ENCODE results near the gene USP19.

USP19 gene

GRCh38 chr3:49134471-49135265, 14.0 kb upstream of the USP19 start:
- DNase-seq (ENCODE audit: low spot score): peak; percentile 11

DNA sequence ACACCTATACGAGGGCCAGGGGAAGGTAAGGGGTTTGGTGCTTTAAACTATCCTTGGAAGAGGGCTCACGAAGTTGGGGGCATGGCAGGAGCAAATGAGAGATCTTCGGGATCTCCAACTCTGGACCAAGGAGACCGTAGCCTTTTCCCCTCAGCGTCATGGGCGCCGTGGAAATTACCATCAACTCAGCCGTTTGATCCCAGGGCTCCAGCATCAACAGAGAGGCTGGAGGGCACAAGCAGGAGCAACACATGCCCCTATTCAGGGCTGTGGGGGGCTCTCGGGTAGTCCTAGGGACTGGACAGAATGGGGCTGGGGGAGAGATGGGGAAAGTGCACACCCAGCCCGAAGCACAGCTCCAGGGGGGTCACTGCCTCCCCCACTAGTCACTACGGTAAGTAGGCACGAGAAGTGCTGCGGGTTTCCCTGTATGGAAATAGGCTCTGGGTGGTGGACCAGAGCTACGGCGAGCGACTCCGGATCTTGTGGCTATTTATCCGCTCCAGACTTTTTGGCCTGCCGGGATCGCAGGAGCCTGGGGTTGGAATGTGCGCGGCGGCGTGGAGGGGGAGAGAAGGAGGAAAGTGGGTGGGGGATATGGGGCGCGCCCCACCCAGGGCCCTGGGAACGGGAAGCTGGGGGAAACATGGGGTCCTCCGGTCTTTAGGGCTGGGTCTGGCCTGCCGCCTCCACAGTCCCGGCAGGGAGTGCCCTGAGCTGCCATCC, 12.8 kb upstream of the USP19 start:
- peak; percentile 94 for DNase-seq (ENCODE audit: low spot score)

DNA sequence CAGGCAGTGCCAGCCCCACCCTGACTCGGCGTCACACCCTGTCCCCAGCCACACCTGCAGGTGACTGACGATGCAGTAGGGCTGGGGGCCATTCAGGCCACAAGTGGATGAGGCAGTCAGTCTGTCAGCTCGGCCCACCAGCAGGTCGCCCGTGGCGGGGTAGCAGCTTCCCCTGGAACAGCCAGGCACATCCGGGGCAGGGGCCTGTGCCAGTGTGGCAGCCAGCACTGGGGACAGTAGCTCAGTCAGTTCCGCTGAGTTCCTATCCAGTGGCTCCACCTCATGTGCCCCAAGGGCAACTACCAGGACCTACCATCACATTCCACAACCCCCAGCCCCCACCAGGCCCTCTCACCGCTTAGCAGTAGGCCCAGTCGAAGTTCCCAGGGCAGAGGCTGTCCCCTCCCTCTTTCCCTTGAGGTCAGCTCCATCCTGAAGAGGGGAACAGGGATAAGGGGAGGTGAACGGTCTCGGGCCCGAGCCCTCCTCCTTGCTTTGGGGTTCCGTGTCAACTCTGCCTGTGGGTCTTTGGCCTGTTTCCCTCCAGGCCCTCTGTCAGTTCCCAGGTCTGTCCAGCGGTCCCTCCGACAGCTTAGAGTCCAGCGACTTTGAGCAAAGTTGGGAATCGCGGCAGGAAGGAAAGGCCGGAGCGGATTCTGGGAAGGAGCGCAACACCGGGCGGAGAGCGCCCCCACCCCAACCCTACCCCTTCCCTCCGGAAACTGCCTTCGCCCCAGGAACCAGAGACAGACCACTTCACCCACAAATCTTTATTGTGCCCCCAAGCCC, 12.0 kb upstream of the USP19 start, which contains the start of gene LAMB2:
LAMB2 (minus strand) TSS at position 614 of the 789 bp plus-strand sequence; CDS start at position 431, 183 bp downstream.
- DNase-seq (ENCODE audit: low spot score): peak; percentile 80

DNA sequence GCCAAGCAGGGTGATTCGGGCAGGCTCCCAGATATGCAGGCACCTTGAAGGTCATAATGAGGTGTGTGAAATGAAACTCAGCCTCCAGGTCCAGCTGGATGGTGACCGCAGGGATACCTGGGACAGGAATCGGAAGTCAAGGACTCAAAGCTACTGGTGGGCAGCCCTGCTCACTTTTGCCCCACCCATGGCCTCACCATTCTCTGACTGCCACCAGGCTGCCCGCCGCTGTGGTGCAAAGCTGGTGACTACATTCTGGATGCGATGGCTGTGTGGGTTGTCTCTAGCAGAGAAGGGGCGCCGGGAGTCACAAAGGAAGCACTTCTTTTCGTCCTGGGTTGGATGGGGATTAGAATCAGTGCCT, 11.4 kb upstream of the USP19 start:
- DNase-seq (ENCODE audit: low spot score): no peak

DNA sequence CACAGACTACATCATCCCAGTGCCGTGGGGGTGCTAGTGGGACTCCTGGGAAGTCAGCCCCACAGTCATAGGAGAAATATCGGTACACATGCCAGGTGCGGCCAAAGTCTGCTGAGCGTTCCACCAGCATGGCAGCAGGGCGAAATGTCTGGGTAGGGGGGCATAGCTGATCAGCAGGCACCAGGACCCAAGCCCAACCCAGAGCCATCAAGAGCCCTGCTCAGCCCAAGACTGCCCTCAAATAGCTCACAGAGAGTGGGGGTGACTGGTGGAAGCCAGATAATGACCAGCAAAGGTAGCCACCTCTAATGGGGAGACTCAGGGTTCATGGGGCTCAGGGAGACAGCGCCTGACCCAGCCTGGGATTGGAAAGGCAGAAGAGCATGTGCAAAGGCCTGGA, 11.0 kb upstream of the USP19 start:
- no peak for DNase-seq (ENCODE audit: low spot score)

- DNase-seq (ENCODE audit: low spot score): no peak
Measured at GRCh38 chr3:49131040-49131439, 10.4 kb upstream of the USP19 start.

- no peak for DNase-seq (ENCODE audit: low spot score)
Measured at GRCh38 chr3:49124991-49125670, 4.5 kb upstream of the USP19 start.

DNA sequence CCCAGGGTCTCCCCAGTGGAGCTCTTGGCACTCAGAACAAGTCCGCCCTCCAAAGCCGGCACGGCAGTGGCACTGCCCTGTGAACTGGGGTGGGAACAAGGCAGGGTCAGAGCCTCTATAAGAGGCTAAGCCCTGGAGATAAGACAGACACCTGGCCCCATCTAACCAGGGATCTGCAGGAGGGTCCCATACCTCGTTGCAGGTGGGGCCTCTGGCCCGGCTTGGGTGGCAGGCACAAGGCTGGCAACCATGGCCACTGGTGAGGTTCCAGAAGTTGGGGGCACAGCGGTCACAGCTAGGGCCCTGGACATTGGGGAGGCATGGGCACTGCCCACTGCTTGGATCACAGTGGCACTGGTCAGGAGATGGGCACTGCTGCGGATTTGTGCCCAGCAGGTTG, 3.6 kb upstream of the USP19 start:
- DNase-seq (ENCODE audit: low spot score): no peak

DNA sequence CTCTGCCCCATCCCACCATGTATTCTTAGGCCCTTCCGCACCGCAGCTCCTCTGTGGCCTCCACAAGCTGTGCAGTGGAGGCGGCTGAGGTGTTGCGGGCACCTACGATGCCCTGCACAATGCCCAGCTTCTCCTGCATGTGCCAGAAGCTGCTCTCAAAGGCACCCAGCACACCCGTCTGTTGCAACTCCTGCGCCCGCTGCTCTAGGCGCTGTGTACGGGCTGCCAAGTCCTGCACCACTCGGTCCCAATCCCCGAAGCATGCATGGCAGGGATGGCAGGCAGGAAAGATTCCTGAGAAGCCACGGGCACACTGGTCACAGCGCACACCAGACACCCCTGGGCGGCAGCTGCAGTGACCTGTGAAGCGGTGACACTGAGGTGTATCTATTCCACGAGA, 3.1 kb upstream of the USP19 start:
- DNase-seq (ENCODE audit: low spot score): no peak

DNA sequence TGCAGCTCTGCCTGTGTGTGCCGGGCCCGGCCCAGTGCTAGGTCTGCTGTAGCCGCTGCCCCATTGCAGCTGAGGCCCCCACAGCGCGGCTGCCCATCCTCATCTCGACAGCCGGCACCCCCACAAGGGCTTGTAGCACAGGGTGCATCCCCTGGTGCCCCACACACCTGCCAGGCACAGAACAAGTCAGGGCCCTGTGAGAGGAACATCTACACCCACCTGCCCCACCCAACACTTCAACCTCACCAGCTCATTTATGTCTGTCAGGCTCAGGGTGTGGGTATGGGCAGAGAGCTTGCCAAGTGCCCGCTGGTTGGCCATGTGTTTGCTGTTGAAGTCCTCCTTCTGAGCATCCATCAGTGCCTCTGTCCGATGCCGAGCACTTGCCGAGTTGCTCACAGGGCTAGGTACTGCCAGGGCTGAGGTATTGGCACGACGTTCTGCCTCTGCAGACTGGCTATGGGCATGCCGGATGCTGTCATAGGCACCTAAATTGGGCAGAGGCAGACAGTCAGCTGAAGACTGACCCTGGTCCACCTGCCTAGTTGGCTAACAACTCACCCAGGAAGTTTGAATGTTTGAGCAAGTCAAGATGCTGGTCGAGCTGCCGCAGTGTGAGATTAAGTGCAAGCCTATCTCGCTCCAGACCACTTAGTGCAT, 2.4 kb upstream of the USP19 start:
- DNase-seq (ENCODE audit: low spot score): no peak

GRCh38 chr3:49122451-49122850, 1.8 kb upstream of the USP19 start:
- DNase-seq (ENCODE audit: low spot score): no peak

DNA sequence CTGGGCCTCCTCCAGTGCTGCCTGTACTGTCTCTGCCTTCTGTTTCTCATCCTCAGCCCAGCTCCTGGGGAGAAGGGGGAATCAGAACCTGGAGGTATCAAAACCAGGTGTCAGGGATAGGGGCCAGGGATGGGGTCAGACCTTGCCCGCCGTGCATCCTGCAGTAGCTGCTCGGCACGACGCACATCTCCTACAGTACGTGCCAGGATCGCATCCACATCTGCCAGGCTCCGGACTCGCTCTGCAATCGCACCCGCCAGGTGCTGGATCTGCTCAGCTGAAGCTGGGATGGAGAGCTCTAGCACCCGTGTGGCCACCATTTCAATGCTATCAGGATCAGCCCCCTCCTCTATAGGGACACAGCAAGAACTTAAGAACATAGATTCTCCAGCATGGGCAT, 1.4 kb upstream of the USP19 start:
- no peak for DNase-seq (ENCODE audit: low spot score)

DNA sequence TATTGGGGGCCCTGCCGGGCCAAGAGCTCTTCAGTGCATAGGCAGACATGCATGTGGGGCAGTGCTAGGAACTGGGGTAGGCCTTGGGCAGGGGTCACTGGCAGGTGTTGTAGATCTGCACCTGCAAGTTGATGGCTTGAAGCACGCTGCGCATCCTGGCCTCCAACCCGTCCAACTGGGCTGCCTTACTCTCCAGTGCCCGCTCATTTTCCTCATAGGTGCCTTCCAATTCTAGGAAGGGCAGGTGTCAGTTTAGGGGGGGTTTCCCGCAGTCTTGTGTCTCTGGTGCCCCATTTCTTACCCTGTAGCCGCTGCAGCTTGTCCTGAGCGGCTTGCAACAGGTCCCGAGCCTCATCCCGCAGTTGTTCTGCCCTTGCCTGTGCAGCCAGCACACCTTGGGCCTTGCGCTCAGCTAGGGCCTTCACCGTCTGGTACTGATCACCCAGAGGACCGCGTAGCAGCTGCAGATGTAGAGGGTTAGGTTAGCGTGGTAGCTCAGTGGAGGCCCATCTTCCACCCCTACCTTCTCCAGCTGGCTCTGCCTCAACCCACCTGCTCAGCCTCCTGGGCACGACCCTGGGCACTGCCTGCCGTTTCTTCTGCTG, 611 bp upstream of the USP19 start:
- no peak for DNase-seq (ENCODE audit: low spot score)

- peak; percentile 13 for DNase-seq (ENCODE audit: low spot score)
Measured at GRCh38 chr3:49120096-49120437, 556 bp downstream of the USP19 start.

- peak; percentile 29 for DNase-seq (ENCODE audit: low spot score)
Measured at GRCh38 chr3:49119439-49119838, 1.2 kb downstream of the USP19 start.

GRCh38 chr3:49119036-49119435, 1.6 kb downstream of the USP19 start:
- no peak for DNase-seq (ENCODE audit: low spot score)

DNA sequence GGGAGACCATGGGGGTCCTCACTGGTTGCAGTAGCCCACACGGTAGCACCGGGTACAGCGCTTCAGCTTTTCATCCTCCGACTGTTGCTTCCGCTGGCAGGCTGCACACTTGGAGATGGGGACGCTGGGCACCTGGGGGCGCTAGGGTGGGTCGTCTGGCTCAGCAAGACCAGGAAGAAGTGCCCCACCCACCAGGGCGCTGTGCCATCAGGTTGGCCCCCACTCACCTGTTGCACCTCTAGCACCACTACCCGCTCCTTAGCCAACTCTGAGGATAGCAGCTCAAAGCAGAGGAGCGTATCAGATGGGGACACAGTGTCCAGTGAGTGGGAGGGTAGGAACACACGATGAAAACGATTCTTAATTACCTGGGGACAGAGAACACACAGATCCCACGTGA, 8.4 kb downstream of the USP19 start:
- no peak for DNase-seq (ENCODE audit: low spot score)

- no peak for DNase-seq (ENCODE audit: low spot score)
Measured at GRCh38 chr3:49111347-49111746, 9.3 kb downstream of the USP19 start.

DNA sequence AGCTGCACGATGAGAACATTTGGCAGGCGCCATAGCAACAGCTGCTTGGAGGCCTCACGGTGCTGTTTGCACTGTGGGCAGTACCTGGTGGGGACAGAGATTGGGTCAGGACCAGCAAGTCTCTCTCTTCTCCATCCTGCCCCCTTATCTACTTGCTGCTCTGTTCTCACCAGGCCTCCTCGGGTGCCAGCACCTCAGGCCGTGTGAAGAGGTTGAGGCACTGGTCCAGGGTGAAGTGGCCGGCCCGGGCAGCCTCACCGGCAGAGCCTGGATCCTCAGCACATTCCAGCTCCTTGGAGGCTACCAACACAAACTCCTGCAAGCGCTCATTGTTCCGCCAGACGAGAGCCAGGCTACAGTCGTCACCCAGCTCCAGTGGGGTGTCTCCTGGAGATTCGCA, 9.8 kb downstream of the USP19 start:
- DNase-seq (ENCODE audit: low spot score): no peak

DNA sequence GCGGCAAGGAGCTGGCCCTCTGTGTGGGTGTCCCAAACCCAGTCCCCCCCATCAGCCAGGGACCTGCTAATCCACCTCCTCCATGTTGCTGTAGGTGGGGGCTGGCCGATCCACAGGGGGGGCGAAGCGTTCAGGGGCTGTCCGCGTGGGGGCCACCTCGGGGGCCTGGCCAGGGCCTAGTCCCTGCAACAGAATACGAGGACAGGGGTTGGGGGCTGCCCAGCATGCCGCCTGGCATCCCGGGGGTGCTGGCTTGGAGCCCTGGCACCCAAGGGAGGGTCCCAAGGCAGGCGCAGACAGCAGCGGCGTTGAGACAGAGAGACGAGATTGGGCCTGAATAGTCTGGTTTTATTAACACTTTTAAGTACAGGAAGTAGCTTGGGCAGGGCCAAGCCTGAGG, 12.3 kb downstream of the USP19 start:
- no peak for DNase-seq (ENCODE audit: low spot score)

Data from AG08395 (cell line).